Liver (tissue), 9 donors: ENCODE results near the gene PEX11G. TPM values are rescaled to one million over a fixed set of nuclear protein-coding genes. Genes with fewer than 3 reads are reported as not detected.

Source experiments
- DNase-seq: peaks from one replicate; pipeline ENCODE4 v3.0.0-alpha.2; 2017; ENCODE audit warnings: low spot score
- H3K27ac ChIP-seq, 2 donors: one replicate each; pipeline ENCODE4 v1.7.0; 2013; ENCODE audit warnings: inconsistent platforms in 2 of 2, low read length in 2 of 2, control low read depth in 1 of 2, low read depth in 1 of 2, mild to moderate bottlenecking in 1 of 2
- H3K27me3 ChIP-seq, 4 donors: one replicate each; pipeline versions ENCODE4 v1.6.1 to v1.7.0; 2013; ENCODE audit warnings: low read length in 3 of 4, inconsistent platforms in 1 of 4, mild to moderate bottlenecking in 1 of 4, moderate library complexity in 1 of 4; ENCODE audit not compliant: control insufficient read depth in 4 of 4, insufficient read depth in 4 of 4
- H3K36me3 ChIP-seq, 4 donors: one replicate each; pipeline versions ENCODE4 v1.6.1 to v1.7.0; 2013; ENCODE audit warnings: low read length in 3 of 4, mild to moderate bottlenecking in 3 of 4, low read depth in 1 of 4, moderate library complexity in 1 of 4; ENCODE audit not compliant: control insufficient read depth in 4 of 4, insufficient read depth in 3 of 4
- H3K4me1 ChIP-seq, 4 donors: one replicate each; pipeline versions ENCODE4 v1.6.1 to v1.7.0; 2013; ENCODE audit warnings: low read length in 3 of 4, mild to moderate bottlenecking in 3 of 4, moderate library complexity in 1 of 4; ENCODE audit not compliant: control insufficient read depth in 4 of 4, insufficient read depth in 4 of 4
- H3K4me3 ChIP-seq, 3 donors: one replicate each; pipeline versions ENCODE4 v1.6.1 to v1.7.0; 2013; ENCODE audit warnings: low read length in 3 of 3, control low read depth in 1 of 3, low read depth in 1 of 3, mild to moderate bottlenecking in 1 of 3
- H3K9ac ChIP-seq, 2 donors: one replicate each; pipeline ENCODE4 v1.7.0; 2013; ENCODE audit warnings: low read length in 2 of 2, mild to moderate bottlenecking in 2 of 2, moderate library complexity in 2 of 2, control low read depth in 1 of 2, low read depth in 1 of 2
- H3K9me3 ChIP-seq, 4 donors: one replicate each; pipeline versions ENCODE4 v1.6.1 to v1.7.0; 2013; ENCODE audit warnings: low read length in 3 of 4; ENCODE audit not compliant: control insufficient read depth in 4 of 4
- ATF3 ChIP-seq: IDR thresholded peaks from 2 replicates; pipeline ENCODE4 v1.6.1; 2016; ENCODE audit warnings: antibody characterized with exemption
- CTCF ChIP-seq: fragments of 150-350 bp; IDR thresholded peaks from 2 replicates; pipeline ENCODE4 v1.5.1; 2017; ENCODE audit warnings: improper control_type of control experiment, low read depth, low read length; ENCODE audit not compliant: missing input control
- FOXA2 ChIP-seq: IDR thresholded peaks from 2 replicates; pipeline ENCODE4 v1.6.1; 2016; ENCODE audit warnings: antibody characterized with exemption
- GABPA ChIP-seq, 2 donors: IDR thresholded peaks in 1 of 2; conservative IDR thresholded peaks in 1 of 2; 2 replicates each; pipeline ENCODE4 v1.6.1; 2016; ENCODE audit warnings: antibody characterized with exemption in 2 of 2, mild to moderate bottlenecking in 1 of 2, moderate library complexity in 1 of 2
- HNF4A ChIP-seq, 2 donors: conservative IDR thresholded peaks; 2 replicates each; pipeline ENCODE4 v1.6.1; 2016; ENCODE audit warnings: antibody characterized with exemption in 2 of 2, mild to moderate bottlenecking in 2 of 2
- JUND ChIP-seq, 2 donors: IDR thresholded peaks; 2 replicates each; pipeline ENCODE4 v1.6.1; 2016; ENCODE audit warnings: antibody characterized with exemption in 2 of 2
- MAX ChIP-seq: IDR thresholded peaks from 2 replicates; pipeline ENCODE4 v1.6.1; 2016; ENCODE audit warnings: antibody characterized with exemption
- NR2F2 ChIP-seq: IDR thresholded peaks from 2 replicates; pipeline ENCODE4 v1.6.1; 2016; ENCODE audit warnings: antibody characterized with exemption
- REST ChIP-seq: IDR thresholded peaks from 2 replicates; pipeline ENCODE4 v1.6.1; 2016; ENCODE audit warnings: antibody characterized with exemption, mild to moderate bottlenecking
- SP1 ChIP-seq: IDR thresholded peaks from 2 replicates; pipeline ENCODE4 v1.6.1; 2018; ENCODE audit warnings: antibody characterized with exemption, mild to moderate bottlenecking
- TAF1 ChIP-seq: conservative IDR thresholded peaks from 2 replicates; pipeline ENCODE4 v1.6.1; 2016; ENCODE audit warnings: antibody characterized with exemption, mild to moderate bottlenecking
- YY1 ChIP-seq: IDR thresholded peaks from 2 replicates; pipeline ENCODE4 v1.6.1; 2016; ENCODE audit warnings: antibody characterized with exemption, mild to moderate bottlenecking
- WGBS: extraction: QIAGEN DNeasy Blood & Tissue Kit; methylation state at CpG from one replicate; pipeline ENCODE4 v1.1.7; 2013; 5-methylcytosine and 5-hydroxymethylcytosine counted together
- polyA plus RNA-seq, 2 donors: library from polyadenylated mRNA; stranded (reverse) in 1 of 2; unstranded in 1 of 2; fragments of 200-250 nt in 1 of 2; fragments of >200 nt in 1 of 2; fragmentation: Nextera tagmentation in 1 of 2; extraction: Ambion mirVana in 1 of 2; gene quantifications; one replicate each; pipeline versions ENCODE4 v1.2.1 to v1.2.3, GENCODE V29; 2013 to 2015
- total RNA-seq, 2 donors: library from RNA; depleted of rRNA; stranded (reverse); fragments of >200 nt; gene quantifications; one replicate each; pipeline ENCODE4 v1.2.3, GENCODE V29; 2014
- donor health status: healthy.
- donor health status: healthy.
- donor health status: healthy.
- donor health status: healthy.
- donor health status: healthy.

Gene PEX11G
- total and polyA plus RNA-seq, 4 donors = 1.9 to 10.9 (median 8.2) TPM

GRCh38 chr19:7507884-7508283, 19.0 kb upstream of the PEX11G start:
- H3K36me3 ChIP-seq = no peaks in the 10 kb centered on the region
- H3K4me3 ChIP-seq = no peak overlapping the region
- WGBS = 55% methylated on average over 11 of the region's 11 CpGs
- H3K27me3 ChIP-seq = no peaks in the 10 kb centered on the region
- no peak overlapping the region for H3K27ac ChIP-seq
- no peaks in the 10 kb centered on the region for H3K9me3 ChIP-seq
- DNase-seq = peak; percentile 90
- TF ChIP-seq JUND (IDR thresholded peaks at IDR 0.05) (no peak), ATF3 (no peak)
- H3K9ac ChIP-seq = no peak overlapping the region
- H3K4me1 ChIP-seq = peaks cover 0 to 3% (median 0%) of the 10 kb centered on the region in 4 donors

GRCh38 chr19:7506385-7507328, 17.8 kb upstream of the PEX11G start:
- no peaks in the 10 kb centered on the region for H3K36me3 ChIP-seq
- no peak for TF ChIP-seq FOXA2
- no peak for TF ChIP-seq GABPA (IDR thresholded peaks at IDR 0.05 in 1 of 2, conservative IDR thresholded peaks at IDR 0.05 in 1 of 2)
- TF ChIP-seq CTCF = no peak
- TF ChIP-seq YY1 = no peak
- peak; percentile 57 for TF ChIP-seq NR2F2
- TF ChIP-seq SP1 = peak; percentile 44
- TF ChIP-seq TAF1 = no peak
- no peaks in the 10 kb centered on the region for H3K27me3 ChIP-seq
- no peak overlapping the region for H3K4me3 ChIP-seq
- WGBS = 50% methylated on average over 20 of the region's 20 CpGs
- H3K9ac ChIP-seq = no peak overlapping the region
- peak; percentile 82 for DNase-seq
- H3K9me3 ChIP-seq = no peaks in the 10 kb centered on the region
- peaks cover 0 to 3% (median 0%) of the 10 kb centered on the region in 4 donors for H3K4me1 ChIP-seq
- H3K27ac ChIP-seq = no peak overlapping the region

- Histone ChIP-seq H3K27me3 (no peaks in the 10 kb centered on the region), H3K4me3 (no peak overlapping the region), H3K9me3 (no peaks in the 10 kb centered on the region), H3K4me1 (peaks cover 5 to 9% (median 6%) of the 10 kb centered on the region in 4 donors), H3K27ac (no peak overlapping the region), H3K9ac (no peak overlapping the region), H3K36me3 (no peaks in the 10 kb centered on the region)
- peak; percentile 82 for DNase-seq
- TF ChIP-seq REST (no peak), JUND (IDR thresholded peaks at IDR 0.05) (no peak), SP1 (no peak), ATF3 (no peak), FOXA2 (no peak), HNF4A (conservative IDR thresholded peaks at IDR 0.05) (no peak), GABPA (IDR thresholded peaks at IDR 0.05 in 1 of 2, conservative IDR thresholded peaks at IDR 0.05 in 1 of 2) (no peak), MAX (no peak)
- 12% methylated on average over 33 of the region's 33 CpGs for WGBS
Measured at GRCh38 chr19:7505682-7506384, 17.0 kb upstream of the PEX11G start.
